IgD-negative memory B cell (primary cell): ENCODE results near the gene CTTNBP2NL. TPM values are rescaled to one million over a fixed set of nuclear protein-coding genes. Genes with fewer than 3 reads are reported as not detected.
"Not testable (repeated sequence)": the region's sequence is repeated elsewhere in the genome, so short reads cannot be mapped to it uniquely, and the experiment has no call there.

ENCODE experiments used
- H3K27ac Mint-ChIP-seq, 3 donors: one replicate each; pipeline ENCODE4 v1.8.0; 2020 to 2022; ENCODE audit warnings: mild to moderate bottlenecking in 3 of 3, mixed read lengths in 3 of 3, moderate library complexity in 1 of 3
- H3K27me3 Mint-ChIP-seq: one replicate; pipeline ENCODE4 v1.8.0; 2021; ENCODE audit warnings: mixed read lengths
- H3K36me3 Mint-ChIP-seq: one replicate; pipeline ENCODE4 v1.8.0; 2020; ENCODE audit warnings: mild to moderate bottlenecking, mixed read lengths
- H3K4me1 Mint-ChIP-seq, 3 donors: one replicate each; pipeline ENCODE4 v1.8.0; 2020 to 2022; ENCODE audit warnings: mixed read lengths in 3 of 3, mild to moderate bottlenecking in 1 of 3
- H3K4me3 Mint-ChIP-seq, 4 donors: one replicate each; pipeline ENCODE4 v1.8.0; 2020 to 2022; ENCODE audit warnings: mild to moderate bottlenecking in 4 of 4, mixed read lengths in 4 of 4, moderate library complexity in 3 of 4
- H3K9me3 Mint-ChIP-seq, 3 donors: one replicate each; pipeline ENCODE4 v1.8.0; 2020 to 2021; ENCODE audit warnings: mixed read lengths in 3 of 3, mild to moderate bottlenecking in 1 of 3
- polyA plus RNA-seq: library from polyadenylated mRNA; unstranded; fragments of 300-500 nt; fragmentation: Illumina TruSeq; gene quantifications from one replicate; pipeline ENCODE4 v1.2.3, GENCODE V29; 2021

Gene CTTNBP2NL
- polyA plus RNA-seq, 1 donor from 2014 or later: 0.76 TPM

DNA sequence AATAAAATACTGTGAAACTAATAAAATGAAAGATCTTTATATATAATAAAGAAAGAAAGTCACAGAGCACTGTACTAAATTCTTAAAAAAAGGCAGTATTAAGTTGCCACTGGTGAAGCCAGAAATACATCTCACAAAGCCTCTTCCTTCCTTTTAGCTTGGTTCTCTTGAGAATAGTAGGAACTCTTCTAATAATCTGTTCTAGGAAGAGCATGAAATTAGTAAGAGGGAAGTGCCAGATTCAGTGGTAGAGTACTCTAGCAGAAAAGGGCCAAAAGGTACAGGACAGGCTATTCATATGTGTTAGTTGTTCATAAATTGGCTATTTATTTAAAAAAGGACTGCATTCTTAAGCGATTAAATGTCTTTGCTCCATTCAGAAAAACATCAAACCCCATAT lies 33.7 kb downstream of the CTTNBP2NL start:
- no peak overlapping the region for H3K27ac Mint-ChIP-seq
- H3K36me3 Mint-ChIP-seq: no peaks in the 10 kb centered on the region
- H3K4me1 Mint-ChIP-seq: peaks cover 6 to 7% (median 7%) of the 10 kb centered on the region in 3 donors
- H3K4me3 Mint-ChIP-seq: no peak overlapping the region
- H3K9me3 Mint-ChIP-seq: no peaks in the 10 kb centered on the region
- H3K27me3 Mint-ChIP-seq: no peaks in the 10 kb centered on the region

DNA sequence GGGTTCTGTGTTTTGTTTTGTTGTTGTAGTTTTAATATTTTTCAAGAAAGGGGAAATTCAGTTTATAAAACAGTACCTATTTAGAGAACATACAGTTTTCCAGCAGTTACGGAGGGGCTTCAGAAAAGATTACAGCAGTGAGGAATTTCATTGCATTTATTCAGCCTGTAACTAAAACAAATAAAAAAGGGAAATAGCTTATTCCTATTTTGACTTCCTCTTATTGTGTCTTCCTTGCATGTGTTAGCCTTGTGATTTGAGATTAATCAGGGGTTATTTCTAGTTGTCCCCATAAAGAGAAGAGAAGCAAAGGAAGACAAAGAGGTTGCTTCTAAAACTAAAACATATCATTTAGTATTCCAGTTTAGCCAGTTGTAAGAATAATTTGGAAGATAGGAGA lies 35.0 kb downstream of the CTTNBP2NL start:
- Mint-ChIP-seq H3K4me1 (peaks cover 6 to 7% (median 7%) of the 10 kb centered on the region in 3 donors), H3K4me3 (no peak overlapping the region), H3K27ac (no peak overlapping the region), H3K27me3 (no peaks in the 10 kb centered on the region), H3K36me3 (no peaks in the 10 kb centered on the region), H3K9me3 (no peaks in the 10 kb centered on the region)

DNA sequence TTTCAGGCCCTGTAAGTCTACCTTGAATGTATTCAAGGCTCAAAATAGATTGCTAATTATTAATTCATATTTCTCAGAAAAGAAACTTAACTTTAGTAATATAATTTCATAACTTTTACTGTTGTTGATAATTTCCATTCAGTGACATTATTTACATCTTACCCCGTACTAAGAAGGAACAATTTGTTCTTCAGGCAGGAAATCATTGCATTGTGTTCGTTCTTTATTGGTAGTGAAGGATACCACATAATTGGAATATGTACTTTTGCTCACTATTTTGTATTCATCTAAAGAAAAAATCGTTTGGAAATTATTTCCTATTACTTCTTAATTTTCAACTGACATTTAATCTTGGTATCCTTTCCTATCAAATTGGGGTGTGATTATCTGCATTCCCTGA lies 39.4 kb downstream of the CTTNBP2NL start:
- Mint-ChIP-seq H3K27me3 (no peaks in the 10 kb centered on the region), H3K4me3 (no peak overlapping the region), H3K27ac (no peak overlapping the region), H3K36me3 (no peaks in the 10 kb centered on the region), H3K4me1 (peaks cover 5 to 7% (median 6%) of the 10 kb centered on the region in 3 donors), H3K9me3 (no peaks in the 10 kb centered on the region)

DNA sequence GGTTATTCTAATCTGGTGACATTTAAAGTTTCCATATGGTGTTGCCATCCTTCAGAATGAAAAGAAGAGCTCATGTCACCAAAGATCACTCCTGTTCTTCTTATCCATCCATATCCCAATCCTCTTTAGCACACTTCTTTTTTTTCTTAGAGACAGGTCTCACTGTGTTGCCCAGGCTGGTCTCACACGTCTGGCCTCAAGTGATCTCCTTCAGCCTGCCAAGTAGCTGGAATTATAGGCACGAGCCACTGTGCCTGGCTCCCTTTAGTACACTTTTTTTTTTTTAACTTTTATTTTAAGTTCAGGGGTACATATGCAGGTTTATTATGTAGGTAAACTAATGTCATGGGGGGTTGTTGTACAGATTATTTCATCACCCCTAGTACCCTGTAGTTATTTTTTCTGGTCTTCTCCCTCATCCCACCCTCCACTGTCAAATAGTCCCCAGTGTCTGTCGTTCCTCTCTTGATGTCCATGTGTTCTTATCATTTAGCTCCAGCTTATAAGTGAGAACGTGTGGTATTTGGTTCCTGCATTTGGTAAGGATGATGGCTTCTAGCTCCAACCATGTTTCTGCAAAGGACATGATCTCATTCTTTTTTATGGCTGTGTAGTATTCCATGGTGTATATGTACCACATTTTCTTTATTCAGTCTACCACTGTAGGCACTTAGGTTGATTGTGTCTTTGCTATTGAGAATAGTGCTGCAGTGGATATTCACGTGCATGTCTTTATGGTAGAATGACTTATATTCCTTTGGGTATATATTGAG lies 40.6 kb downstream of the CTTNBP2NL start:
- Mint-ChIP-seq H3K9me3 (no peaks in the 10 kb centered on the region), H3K27ac (no peak overlapping the region), H3K4me1 (no peaks in the 10 kb centered on the region), H3K36me3 (no peaks in the 10 kb centered on the region), H3K4me3 (no peak overlapping the region), H3K27me3 (no peaks in the 10 kb centered on the region)

DNA sequence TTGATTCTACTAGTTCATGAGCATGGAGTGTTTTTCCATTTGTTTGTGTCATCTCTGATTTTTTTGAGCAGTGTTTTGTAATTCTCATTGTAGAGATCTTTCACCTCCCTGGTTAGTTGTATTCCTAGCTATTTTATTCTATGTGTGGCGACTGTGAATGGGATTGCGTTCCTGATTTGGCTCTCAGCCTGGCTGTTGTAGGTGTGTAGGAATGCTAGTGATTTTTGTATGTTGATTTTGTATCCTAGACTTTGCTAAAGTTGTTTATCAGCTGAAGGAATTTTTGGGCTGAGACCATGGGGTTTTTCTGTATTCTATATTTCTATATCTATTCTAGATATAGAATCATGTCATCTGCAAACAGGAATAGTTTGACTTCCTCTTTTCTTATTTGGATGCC lies 42.1 kb downstream of the CTTNBP2NL start:
- not testable (repeated sequence) for H3K4me3 Mint-ChIP-seq, H3K36me3 Mint-ChIP-seq, H3K9me3 Mint-ChIP-seq, H3K27ac Mint-ChIP-seq, H3K27me3 Mint-ChIP-seq, H3K4me1 Mint-ChIP-seq

DNA sequence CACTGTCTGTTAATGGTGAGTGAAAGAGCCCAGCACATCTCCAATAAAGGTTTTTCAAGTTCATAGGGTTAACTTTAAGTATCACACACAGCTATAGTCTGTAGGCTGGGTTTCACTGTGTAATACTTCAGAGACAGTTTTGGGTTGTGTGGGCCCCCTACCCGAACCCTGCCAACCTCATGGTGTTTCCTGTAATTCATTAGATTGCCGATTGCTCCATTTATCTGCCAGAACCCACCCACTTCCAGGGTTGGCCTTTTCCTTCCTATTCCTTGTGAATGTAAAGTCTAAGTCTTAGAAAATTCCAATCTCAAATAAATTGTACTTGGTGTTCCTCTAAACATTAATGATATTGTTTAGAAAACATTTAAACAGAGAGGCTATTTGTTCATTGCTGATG lies 43.6 kb downstream of the CTTNBP2NL start:
- no peak overlapping the region for H3K4me3 Mint-ChIP-seq
- no peaks in the 10 kb centered on the region for H3K36me3 Mint-ChIP-seq
- no peaks in the 10 kb centered on the region for H3K4me1 Mint-ChIP-seq
- H3K27ac Mint-ChIP-seq: no peak overlapping the region
- no peaks in the 10 kb centered on the region for H3K9me3 Mint-ChIP-seq
- no peaks in the 10 kb centered on the region for H3K27me3 Mint-ChIP-seq

DNA sequence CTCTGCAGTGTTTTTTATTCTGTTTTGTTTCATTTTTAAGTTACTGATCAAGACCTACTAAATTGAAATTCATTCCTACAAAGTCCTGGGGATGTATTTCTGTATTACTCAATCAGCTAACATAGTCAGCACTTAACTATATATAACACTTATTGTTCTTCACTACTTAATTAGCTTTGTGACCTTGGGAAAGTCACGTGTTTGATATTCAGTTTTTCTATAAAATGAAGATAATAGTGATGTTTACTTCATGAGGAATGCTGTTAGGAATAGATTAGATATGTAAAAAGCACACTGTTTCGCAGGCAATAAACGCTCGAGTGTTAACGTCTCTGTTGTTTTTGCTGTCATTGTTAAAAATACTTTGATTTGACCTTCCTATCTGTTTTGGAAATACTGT lies 44.6 kb downstream of the CTTNBP2NL start:
- no peaks in the 10 kb centered on the region for H3K36me3 Mint-ChIP-seq
- no peaks in the 10 kb centered on the region for H3K4me1 Mint-ChIP-seq
- H3K27ac Mint-ChIP-seq: no peak overlapping the region
- H3K4me3 Mint-ChIP-seq: no peak overlapping the region
- no peaks in the 10 kb centered on the region for H3K9me3 Mint-ChIP-seq
- no peaks in the 10 kb centered on the region for H3K27me3 Mint-ChIP-seq

DNA sequence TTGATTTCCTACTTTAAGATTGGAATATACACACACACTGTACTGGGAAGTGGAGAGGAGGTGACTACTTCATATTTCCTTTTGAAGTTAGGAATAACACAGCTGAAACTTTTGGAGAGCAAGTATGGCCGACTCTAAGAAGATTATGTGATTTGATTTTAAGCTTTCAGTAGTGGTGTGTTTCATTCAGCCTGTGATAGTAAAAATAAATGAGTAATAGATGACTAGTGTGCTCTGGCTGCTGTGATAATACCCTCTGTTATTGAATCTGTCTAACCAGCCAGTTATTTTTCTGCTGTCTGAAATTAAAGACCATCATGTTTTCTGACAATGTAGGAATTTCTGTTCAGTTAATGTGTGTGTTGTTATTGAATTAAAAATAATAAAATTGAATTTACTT lies 48.3 kb downstream of the CTTNBP2NL start:
- no peaks in the 10 kb centered on the region for H3K9me3 Mint-ChIP-seq
- H3K4me3 Mint-ChIP-seq: no peak overlapping the region
- H3K36me3 Mint-ChIP-seq: no peaks in the 10 kb centered on the region
- no peak overlapping the region for H3K27ac Mint-ChIP-seq
- H3K27me3 Mint-ChIP-seq: peaks cover 2% of the 10 kb centered on the region
- H3K4me1 Mint-ChIP-seq: no peaks in the 10 kb centered on the region

DNA sequence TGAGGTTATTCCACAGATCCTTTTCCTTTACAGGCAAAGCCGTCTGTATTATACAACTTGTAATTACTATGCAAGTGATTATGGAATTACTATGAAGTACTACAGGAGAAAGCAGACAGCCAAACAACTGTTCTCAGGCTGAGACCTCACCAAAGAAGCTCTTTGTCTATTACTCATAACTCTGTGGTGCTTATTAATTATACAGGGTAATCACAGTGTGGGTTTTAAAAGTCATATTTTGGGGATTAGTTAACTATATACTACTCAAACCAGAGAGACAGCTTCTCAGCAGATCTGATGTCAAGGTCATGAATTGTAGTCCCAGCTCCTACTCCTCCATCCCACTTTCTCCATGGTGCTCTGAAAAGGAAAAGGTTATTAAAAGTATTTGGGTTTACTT lies 49.6 kb downstream of the CTTNBP2NL start:
- Mint-ChIP-seq H3K27ac (no peak overlapping the region), H3K4me1 (no peaks in the 10 kb centered on the region), H3K27me3 (peaks cover 2% of the 10 kb centered on the region), H3K9me3 (no peaks in the 10 kb centered on the region), H3K36me3 (no peaks in the 10 kb centered on the region), H3K4me3 (no peak overlapping the region)

DNA sequence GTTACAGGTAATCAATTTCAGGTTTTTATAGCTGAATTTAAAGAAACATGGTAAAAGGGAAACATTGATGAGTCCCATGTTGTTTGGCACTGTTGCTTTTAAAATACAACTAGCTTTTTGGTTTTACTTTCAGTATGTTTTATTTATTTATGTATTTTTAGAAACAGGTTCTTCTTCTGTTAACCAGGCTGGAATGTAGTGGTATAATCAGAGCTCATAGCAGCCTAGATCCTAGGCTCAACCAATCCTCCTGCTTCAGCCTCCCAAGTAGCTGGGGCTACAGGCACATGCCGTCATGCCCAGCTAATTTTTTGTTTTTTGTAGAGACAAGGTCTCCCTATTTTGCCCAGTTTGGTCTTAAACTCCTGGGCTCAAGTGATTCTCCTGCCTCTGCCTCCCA lies 50.4 kb downstream of the CTTNBP2NL start:
- Mint-ChIP-seq H3K9me3 (no peaks in the 10 kb centered on the region), H3K4me1 (no peaks in the 10 kb centered on the region), H3K27ac (no peak overlapping the region), H3K36me3 (no peaks in the 10 kb centered on the region), H3K4me3 (no peak overlapping the region), H3K27me3 (peaks cover 2% of the 10 kb centered on the region)

DNA sequence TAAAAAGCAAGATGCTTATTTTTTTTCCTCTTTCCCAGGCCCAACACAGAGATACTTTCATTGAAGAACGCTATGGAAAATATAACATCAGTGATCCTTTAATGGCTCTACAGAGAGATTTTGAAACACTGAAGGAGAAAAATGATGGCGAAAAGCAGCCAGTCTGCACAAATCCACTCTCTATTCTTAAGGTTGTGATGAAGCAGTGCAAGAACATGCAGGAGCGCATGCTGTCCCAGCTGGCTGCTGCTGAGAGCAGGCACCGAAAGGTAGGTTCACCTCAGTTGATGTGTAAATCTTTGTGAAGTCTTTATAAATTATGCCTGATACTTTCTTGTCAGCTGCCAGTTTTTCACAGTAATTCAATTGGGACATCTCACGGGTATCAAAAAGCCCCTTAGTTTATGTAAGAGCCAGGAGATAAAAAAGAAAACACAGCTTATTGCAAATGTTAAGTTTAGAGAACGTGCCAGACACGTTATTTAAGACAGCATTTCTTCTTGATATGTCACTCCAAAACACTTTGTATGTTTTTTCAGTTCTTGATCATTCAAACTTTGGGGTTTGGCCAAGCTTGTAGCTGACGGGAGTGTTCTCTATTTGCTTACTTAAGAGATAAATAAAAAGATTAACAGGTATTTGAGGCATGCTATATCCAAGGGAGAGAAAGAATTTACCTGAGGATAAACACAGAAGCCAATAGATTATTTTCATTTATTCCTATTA lies 53.1 kb downstream of the CTTNBP2NL start:
- Mint-ChIP-seq H3K36me3 (no peaks in the 10 kb centered on the region), H3K4me1 (no peaks in the 10 kb centered on the region), H3K27me3 (peaks cover 2% of the 10 kb centered on the region), H3K4me3 (no peak overlapping the region), H3K9me3 (no peaks in the 10 kb centered on the region), H3K27ac (no peak overlapping the region)

DNA sequence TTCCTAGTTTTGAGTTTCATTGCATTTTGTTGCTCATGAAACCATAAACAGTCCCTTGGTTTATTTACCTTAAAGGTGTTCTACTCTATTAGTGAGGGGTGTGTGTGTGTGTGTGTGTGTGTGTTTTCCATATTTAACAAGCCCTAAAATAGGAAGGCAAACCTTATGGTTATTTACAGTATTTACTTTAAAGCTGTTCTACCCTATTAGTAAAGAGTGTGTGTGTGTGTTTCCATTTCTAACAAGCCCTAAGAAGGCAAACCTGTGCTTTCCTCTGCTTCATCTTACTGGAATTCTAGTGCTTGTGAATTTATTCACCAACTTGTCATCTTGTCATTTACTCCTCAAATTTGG lies 53.6 kb downstream of the CTTNBP2NL start:
- H3K27ac Mint-ChIP-seq: no peak overlapping the region
- H3K4me1 Mint-ChIP-seq: no peaks in the 10 kb centered on the region
- H3K4me3 Mint-ChIP-seq: no peak overlapping the region
- peaks cover 2% of the 10 kb centered on the region for H3K27me3 Mint-ChIP-seq
- H3K36me3 Mint-ChIP-seq: no peaks in the 10 kb centered on the region
- H3K9me3 Mint-ChIP-seq: no peaks in the 10 kb centered on the region

DNA sequence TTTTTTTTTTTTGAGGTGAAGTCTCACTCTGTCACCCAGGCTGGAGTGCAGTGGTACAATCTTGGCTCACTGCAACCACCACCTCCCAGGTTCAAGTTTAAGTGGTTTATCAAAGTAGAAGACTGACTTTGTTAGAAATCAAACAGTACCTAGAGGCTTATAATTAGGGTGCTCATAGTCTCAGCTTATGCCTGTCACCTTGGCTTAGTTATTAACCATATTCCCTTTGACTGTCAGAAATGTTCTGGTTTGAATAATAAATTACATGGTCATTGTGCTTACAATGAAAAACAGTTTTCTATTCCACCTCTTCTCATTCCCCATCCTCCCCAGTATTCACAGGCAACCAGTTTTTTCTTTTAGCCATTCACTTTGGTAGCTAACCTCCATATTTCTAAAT lies 54.8 kb downstream of the CTTNBP2NL start:
- no peak overlapping the region for H3K27ac Mint-ChIP-seq

DNA sequence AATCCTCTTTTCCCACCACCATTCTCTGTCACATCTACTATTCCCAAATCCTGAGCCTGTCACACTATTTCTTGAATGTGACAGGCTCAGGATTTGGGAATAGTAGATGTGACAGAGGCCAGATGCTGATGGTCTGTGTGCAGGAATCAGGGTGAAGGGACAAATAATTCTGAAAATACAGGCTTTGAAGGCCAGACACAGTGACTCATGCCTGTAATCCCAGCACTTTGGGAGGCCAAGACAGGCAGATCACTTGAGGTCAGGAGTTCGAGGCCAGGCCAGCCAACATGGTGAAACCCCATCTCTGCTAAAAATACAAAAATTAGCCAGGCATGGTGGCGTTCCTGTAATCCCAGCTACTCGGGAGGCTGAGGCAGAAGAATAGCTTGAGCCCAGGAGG lies 55.3 kb downstream of the CTTNBP2NL start:
- not testable (repeated sequence) for H3K4me1 Mint-ChIP-seq, H3K27ac Mint-ChIP-seq, H3K9me3 Mint-ChIP-seq

More for the DNA sequence above, 54.8 kb downstream of the CTTNBP2NL start:
- Mint-ChIP-seq H3K36me3 (peaks cover under 1% of the 10 kb centered on the region), H3K27me3 (peaks cover 4% of the 10 kb centered on the region), H3K9me3 (no peaks in the 10 kb centered on the region), H3K4me3 (no peak overlapping the region), H3K4me1 (no peaks in the 10 kb centered on the region)

DNA sequence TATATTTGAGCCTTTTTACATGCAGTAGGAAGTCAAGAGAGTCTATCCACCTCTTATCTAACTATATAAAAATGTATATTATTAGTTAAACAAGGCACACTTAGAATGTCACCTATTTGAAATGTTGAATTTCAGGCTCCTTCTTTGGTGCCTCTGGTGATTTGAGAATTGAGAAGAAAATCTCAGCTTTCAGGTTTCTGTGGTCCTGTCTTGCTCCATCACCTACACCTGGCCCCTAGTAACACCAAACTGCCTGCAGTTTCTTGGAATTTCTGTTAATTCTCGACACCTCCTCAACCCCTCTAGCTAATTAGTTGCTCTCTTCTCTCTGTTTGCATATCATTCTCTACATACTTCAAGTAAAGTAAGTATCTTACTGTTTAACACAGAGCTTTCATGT lies 57.9 kb downstream of the CTTNBP2NL start:
- Mint-ChIP-seq H3K36me3 (peaks cover 4% of the 10 kb centered on the region), H3K4me3 (no peak overlapping the region), H3K27me3 (peaks cover 6% of the 10 kb centered on the region), H3K4me1 (no peaks in the 10 kb centered on the region), H3K27ac (no peak overlapping the region), H3K9me3 (no peaks in the 10 kb centered on the region)

More for the DNA sequence above, 55.3 kb downstream of the CTTNBP2NL start:
- not testable (repeated sequence) for H3K36me3 Mint-ChIP-seq, H3K27me3 Mint-ChIP-seq, H3K4me3 Mint-ChIP-seq

DNA sequence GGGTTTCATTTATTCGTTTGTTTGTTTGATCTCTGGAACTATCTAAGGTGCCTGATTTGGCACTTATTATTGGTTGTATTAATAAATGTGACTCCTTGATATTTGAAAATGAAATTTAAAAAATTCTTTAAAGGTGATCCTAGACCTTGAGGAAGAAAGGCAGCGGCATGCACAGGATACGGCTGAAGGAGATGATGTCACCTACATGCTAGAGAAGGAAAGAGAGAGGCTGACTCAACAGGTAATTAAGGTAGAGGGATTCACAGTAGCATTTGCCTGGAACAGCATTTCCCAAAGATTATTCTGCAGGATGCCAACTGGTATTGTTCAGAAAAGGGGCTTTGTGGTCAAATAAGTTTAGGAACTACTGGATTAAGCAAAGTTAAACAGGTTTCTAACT lies 58.3 kb downstream of the CTTNBP2NL start:
- H3K9me3 Mint-ChIP-seq: no peaks in the 10 kb centered on the region
- H3K4me1 Mint-ChIP-seq: no peaks in the 10 kb centered on the region
- peaks cover 4% of the 10 kb centered on the region for H3K36me3 Mint-ChIP-seq
- H3K27ac Mint-ChIP-seq: no peak overlapping the region
- peaks cover 6% of the 10 kb centered on the region for H3K27me3 Mint-ChIP-seq
- no peak overlapping the region for H3K4me3 Mint-ChIP-seq
